Right lobe of liver (tissue), 4 donors: Measurements from ENCODE around the gene TMEFF2.

ENCODE experiments used
- POLR2A ChIP-seq: fragments of 450-650 bp; IDR thresholded peaks from one replicate; pipeline ENCODE4 v1.6.1; 2017; ENCODE audit warnings: antibody characterized with exemption, mild to moderate bottlenecking
- TF ChIP-seq, protein P1 (sequence below), 4 donors: fragments of 200-600 bp in 3 of 4; fragments of 450-650 bp in 1 of 4; IDR thresholded peaks; one replicate each; pipeline versions ENCODE4 v1.5.1 to v1.8.0; 2016 to 2022; ENCODE audit warnings: antibody characterized with exemption in 4 of 4, mild to moderate bottlenecking in 2 of 4
- donor health status: DM: no; HTN: no; CAD: no.
- donor health status: DM: no; HTN: no; CAD: no.
- donor health status: DM: no; HTN: yes; CAD: no.

DNA sequence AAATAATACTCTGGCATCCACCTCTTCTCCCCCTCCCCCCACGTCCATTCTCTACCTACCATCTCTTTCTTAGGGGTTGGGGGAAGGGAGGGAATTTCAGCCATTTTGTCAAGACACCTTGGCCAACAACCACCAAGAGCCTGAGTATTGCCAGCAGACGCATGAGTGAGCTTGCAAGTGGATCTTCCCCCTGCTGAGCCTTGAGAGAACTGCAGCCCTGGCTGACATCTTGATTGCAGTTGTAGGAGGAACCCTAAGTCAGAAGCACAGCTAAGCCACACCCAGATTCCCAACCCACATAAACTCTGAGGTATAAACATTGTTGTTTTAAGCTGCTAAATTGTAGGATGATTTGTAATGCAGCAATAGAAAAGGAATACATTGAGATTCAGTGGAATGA is 165.6 kb downstream of the TMEFF2 start:
- TF ChIP-seq, protein P1, sequence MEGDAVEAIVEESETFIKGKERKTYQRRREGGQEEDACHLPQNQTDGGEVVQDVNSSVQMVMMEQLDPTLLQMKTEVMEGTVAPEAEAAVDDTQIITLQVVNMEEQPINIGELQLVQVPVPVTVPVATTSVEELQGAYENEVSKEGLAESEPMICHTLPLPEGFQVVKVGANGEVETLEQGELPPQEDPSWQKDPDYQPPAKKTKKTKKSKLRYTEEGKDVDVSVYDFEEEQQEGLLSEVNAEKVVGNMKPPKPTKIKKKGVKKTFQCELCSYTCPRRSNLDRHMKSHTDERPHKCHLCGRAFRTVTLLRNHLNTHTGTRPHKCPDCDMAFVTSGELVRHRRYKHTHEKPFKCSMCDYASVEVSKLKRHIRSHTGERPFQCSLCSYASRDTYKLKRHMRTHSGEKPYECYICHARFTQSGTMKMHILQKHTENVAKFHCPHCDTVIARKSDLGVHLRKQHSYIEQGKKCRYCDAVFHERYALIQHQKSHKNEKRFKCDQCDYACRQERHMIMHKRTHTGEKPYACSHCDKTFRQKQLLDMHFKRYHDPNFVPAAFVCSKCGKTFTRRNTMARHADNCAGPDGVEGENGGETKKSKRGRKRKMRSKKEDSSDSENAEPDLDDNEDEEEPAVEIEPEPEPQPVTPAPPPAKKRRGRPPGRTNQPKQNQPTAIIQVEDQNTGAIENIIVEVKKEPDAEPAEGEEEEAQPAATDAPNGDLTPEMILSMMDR (IDR thresholded peaks at IDR 0.05) = no peak
- no peak for TF ChIP-seq POLR2A
